Measurements from ENCODE around the gene APOBEC3B.

DNA sequence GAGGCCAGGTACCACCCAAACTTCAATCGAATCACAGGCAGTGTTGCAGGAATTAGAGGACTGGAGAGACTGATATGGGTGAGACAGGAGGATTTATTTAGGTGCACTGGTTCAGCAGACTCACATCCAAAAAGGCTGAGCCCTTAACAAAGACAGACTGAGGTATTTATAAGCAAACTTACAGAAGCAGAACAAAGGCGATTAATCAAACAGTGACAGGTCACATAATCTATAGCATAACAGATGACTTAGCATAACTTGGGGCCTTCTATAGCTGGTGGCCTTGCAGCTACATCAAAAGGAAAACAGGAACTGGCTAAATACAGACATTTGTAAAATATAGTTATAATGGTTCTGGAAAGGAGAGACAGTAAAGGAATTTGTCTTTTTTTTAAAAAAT, 2.1 kb downstream of the APOBEC3B start:
- TF ChIP-seq, protein P1, sequence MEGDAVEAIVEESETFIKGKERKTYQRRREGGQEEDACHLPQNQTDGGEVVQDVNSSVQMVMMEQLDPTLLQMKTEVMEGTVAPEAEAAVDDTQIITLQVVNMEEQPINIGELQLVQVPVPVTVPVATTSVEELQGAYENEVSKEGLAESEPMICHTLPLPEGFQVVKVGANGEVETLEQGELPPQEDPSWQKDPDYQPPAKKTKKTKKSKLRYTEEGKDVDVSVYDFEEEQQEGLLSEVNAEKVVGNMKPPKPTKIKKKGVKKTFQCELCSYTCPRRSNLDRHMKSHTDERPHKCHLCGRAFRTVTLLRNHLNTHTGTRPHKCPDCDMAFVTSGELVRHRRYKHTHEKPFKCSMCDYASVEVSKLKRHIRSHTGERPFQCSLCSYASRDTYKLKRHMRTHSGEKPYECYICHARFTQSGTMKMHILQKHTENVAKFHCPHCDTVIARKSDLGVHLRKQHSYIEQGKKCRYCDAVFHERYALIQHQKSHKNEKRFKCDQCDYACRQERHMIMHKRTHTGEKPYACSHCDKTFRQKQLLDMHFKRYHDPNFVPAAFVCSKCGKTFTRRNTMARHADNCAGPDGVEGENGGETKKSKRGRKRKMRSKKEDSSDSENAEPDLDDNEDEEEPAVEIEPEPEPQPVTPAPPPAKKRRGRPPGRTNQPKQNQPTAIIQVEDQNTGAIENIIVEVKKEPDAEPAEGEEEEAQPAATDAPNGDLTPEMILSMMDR (IDR thresholded peaks at IDR 0.05; ENCODE audit: poor library complexity) = no peak
- no peak for TF ChIP-seq EZH2 (IDR thresholded peaks at IDR 0.05; ENCODE audit: borderline replicate concordance)
